M059J (cell line): ENCODE measurements around the gene ADAM20. TPM values are rescaled to one million over a fixed set of nuclear protein-coding genes. Genes with fewer than 3 reads are reported as not detected.

ENCODE experiments used
- total RNA-seq: library from RNA; depleted of rRNA; stranded (reverse); fragments of >200 nt; shearing (Covaris generic); gene quantifications from 2 replicates; pipeline ENCODE4 v1.2.3, GENCODE V29; 2014; rRNA removed

The ADAM20 gene
- total RNA-seq, 1 experiment from 2014 or later: not detected

Other genes with a start within 250 kb of the ADAM20 start
- gene COX16, start 175.3 kb downstream of the ADAM20 start, total RNA-seq: 58.9 and 81.6 TPM in 2 replicates
- gene SYNJ2BP, start 117.9 kb downstream of the ADAM20 start, total RNA-seq: 17.1 and 20.2 TPM in 2 replicates
- 0.05 and 0.49 TPM in 2 replicates for gene ADAM21, start 82.8 kb downstream of the ADAM20 start, total RNA-seq
- gene MED6, start 65.7 kb upstream of the ADAM20 start, total RNA-seq: 37.2 and 37.8 TPM in 2 replicates
- 0.07 and 1.3 TPM in 2 replicates for gene TTC9, start 106.9 kb upstream of the ADAM20 start, total RNA-seq